Gastroesophageal sphincter (tissue), 4 donors: Measurements from ENCODE around the gene NAB1. TPM values are rescaled to one million over a fixed set of nuclear protein-coding genes. Genes with fewer than 3 reads are reported as not detected.

Experiments
- ATAC-seq: fragments of 150-250 bp; one replicate; pipeline ENCODE4 v1.9.1; 2016; ENCODE audit warnings: mild to moderate bottlenecking, moderate library complexity
- H3K27ac ChIP-seq, 4 donors: fragments of 200-600 bp; sonication (generic) in 3 of 4; 1 replicate in 3 of 4; 2 replicates in 1 of 4; pipeline ENCODE4 v1.5.1; 2016 to 2019
- H3K27me3 ChIP-seq: fragments of 200-600 bp; sonication (generic); one replicate; pipeline ENCODE4 v1.5.1; 2019
- H3K36me3 ChIP-seq, 2 donors: fragments of 200-600 bp; sonication (generic); one replicate each; pipeline ENCODE4 v1.5.1; 2019; ENCODE audit warnings: control low read depth in 1 of 2
- H3K4me1 ChIP-seq, 3 donors: fragments of 200-600 bp; sonication (generic); 1 replicate in 2 of 3; 2 replicates in 1 of 3; pipeline ENCODE4 v1.5.1; 2016 to 2019; ENCODE audit warnings: control low read depth in 2 of 3
- H3K4me3 ChIP-seq, 2 donors: fragments of 200-600 bp; sonication (generic); one replicate each; pipeline ENCODE4 v1.5.1; 2019; ENCODE audit warnings: mild to moderate bottlenecking in 1 of 2, moderate library complexity in 1 of 2
- H3K9me3 ChIP-seq, 3 donors: fragments of 200-600 bp; sonication (generic); one replicate each; pipeline ENCODE4 v1.5.1; 2017 to 2019; ENCODE audit warnings: control low read depth in 2 of 3
- EP300 ChIP-seq: sonication (generic); formaldehyde crosslinking; IDR thresholded peaks from one replicate; pipeline ENCODE4 v1.6.1; 2017; ENCODE audit warnings: antibody characterized with exemption, mild to moderate bottlenecking
- POLR2A ChIP-seq, 2 donors: fragments of 450-650 bp; IDR thresholded peaks; one replicate each; pipeline ENCODE4 v1.6.1; 2017; ENCODE audit warnings: antibody characterized with exemption in 2 of 2, mild to moderate bottlenecking in 2 of 2, moderate library complexity in 1 of 2
- POLR2AphosphoS5 ChIP-seq: sonication (generic); formaldehyde crosslinking; IDR thresholded peaks from one replicate; pipeline ENCODE4 v1.6.1; 2017; ENCODE audit warnings: antibody characterized with exemption
- WGBS, 2 donors: methylation state at CpG; one replicate each; pipeline ENCODE4 v1.1.5; 2018; ENCODE audit warnings: low coverage in 1 of 2; 5-methylcytosine and 5-hydroxymethylcytosine counted together
- total RNA-seq, 4 donors: library from RNA; depleted of rRNA; stranded (reverse); fragments of >200 nt; gene quantifications; one replicate each; pipeline ENCODE4 v1.1.0, GENCODE V29; 2016
- TF ChIP-seq, protein P1 (sequence below), 4 experiments: fragments of 200-600 bp in 2 of 4; fragments of 450-650 bp in 2 of 4; sonication (generic) in 1 of 4; IDR thresholded peaks; one replicate each; pipeline ENCODE4 v1.5.1; 2017 to 2019; ENCODE audit warnings: antibody characterized with exemption in 4 of 4, mild to moderate bottlenecking in 2 of 4, moderate library complexity in 2 of 4

The NAB1 gene
- total RNA-seq, 4 donors from 2014 or later: 50.9 to 98.5 (median 73.8) TPM

DNA sequence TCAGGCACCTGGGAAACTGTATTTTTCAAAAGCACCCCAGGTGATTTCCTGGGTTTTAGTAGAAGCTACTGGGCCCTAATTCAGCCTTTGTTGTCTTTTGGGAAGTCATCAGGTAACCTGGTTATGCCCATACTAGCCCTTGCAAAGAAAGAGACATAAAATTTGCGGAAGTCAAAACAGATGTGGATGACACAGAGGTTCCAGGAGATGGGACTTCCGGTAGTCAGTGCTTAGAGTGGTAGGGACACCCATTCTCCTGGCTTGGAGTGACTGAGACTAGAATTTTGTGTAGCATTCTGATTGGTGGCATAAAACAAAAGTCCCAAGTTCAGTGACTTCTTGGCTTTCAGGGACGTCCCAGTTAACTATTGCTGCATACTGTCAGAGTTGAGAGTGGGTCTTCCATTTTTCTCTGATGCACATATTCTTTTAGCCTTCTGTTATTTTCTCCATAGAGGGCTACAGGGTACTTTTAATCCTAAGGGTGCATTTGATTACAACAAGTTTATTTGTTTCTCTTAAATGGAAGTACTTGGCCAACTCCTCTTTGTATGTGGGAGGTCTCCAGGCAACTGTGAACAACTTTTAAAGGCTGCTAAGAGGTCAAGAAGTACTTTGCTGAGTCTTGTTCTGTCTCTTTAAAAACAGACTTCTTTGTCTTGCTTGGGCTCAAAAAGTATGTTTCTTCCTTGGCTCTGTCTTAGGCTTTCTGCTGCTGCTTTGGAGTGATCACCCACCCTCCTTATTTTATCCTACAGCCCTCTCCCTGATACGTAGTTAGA lies 8.8 kb downstream of the NAB1 start:
- TF ChIP-seq, protein P1, sequence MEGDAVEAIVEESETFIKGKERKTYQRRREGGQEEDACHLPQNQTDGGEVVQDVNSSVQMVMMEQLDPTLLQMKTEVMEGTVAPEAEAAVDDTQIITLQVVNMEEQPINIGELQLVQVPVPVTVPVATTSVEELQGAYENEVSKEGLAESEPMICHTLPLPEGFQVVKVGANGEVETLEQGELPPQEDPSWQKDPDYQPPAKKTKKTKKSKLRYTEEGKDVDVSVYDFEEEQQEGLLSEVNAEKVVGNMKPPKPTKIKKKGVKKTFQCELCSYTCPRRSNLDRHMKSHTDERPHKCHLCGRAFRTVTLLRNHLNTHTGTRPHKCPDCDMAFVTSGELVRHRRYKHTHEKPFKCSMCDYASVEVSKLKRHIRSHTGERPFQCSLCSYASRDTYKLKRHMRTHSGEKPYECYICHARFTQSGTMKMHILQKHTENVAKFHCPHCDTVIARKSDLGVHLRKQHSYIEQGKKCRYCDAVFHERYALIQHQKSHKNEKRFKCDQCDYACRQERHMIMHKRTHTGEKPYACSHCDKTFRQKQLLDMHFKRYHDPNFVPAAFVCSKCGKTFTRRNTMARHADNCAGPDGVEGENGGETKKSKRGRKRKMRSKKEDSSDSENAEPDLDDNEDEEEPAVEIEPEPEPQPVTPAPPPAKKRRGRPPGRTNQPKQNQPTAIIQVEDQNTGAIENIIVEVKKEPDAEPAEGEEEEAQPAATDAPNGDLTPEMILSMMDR (IDR thresholded peaks at IDR 0.05): no peak
- TF ChIP-seq EP300 (no peak), POLR2AphosphoS5 (no peak), POLR2A (IDR thresholded peaks at IDR 0.05) (no peak)
- Histone ChIP-seq H3K27ac (peak overlapping the region in 3 of 4 donors; percentile 6 to 68 (median 57)), H3K4me1 (peaks cover 22 to 100% (median 29%) of the 10 kb centered on the region in 3 donors), H3K36me3 (peaks cover 0 to 10% of the 10 kb centered on the region in 2 donors), H3K27me3 (no peaks in the 10 kb centered on the region), H3K4me3 (no peak overlapping the region), H3K9me3 (no peaks in the 10 kb centered on the region)
- WGBS, 2 donors: 62 to 63% methylated on average over 2 to 4 of the region's 4 CpGs
- ATAC-seq: no peak

DNA sequence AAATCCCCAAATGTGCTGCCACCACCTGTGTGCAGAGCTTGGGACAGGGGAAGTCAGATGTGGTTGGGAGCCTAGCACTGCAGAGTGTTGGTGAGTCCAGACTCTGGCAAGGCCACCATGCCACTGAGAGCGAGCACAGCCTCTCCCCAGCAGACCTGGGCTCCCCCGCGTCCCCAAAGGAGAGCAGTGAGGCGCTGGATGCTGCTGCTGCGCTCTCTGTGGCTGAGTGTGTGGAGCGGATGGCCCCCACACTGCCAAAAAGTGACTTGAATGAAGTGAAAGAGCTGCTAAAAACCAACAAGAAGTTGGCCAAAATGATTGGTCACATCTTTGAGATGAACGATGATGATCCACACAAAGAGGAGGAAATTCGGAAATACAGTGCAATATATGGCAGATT lies 10.7 kb downstream of the NAB1 start:
- Histone ChIP-seq H3K4me1 (peaks cover 26 to 94% (median 32%) of the 10 kb centered on the region in 3 donors), H3K36me3 (peaks cover 0 to 10% of the 10 kb centered on the region in 2 donors), H3K4me3 (no peak overlapping the region), H3K27me3 (no peaks in the 10 kb centered on the region), H3K27ac (peak overlapping the region in 1 of 4 donors; percentile 68), H3K9me3 (no peaks in the 10 kb centered on the region)
- TF ChIP-seq, protein P1 (IDR thresholded peaks at IDR 0.05): no peak
- TF ChIP-seq EP300 (no peak), POLR2A (IDR thresholded peaks at IDR 0.05) (no peak), POLR2AphosphoS5 (no peak)
- no peak for ATAC-seq
- WGBS, 2 donors: 90% methylated on average over 6 of the region's 8 CpGs; no CpG with 5 or more reads in 1 of the 2 donors

DNA sequence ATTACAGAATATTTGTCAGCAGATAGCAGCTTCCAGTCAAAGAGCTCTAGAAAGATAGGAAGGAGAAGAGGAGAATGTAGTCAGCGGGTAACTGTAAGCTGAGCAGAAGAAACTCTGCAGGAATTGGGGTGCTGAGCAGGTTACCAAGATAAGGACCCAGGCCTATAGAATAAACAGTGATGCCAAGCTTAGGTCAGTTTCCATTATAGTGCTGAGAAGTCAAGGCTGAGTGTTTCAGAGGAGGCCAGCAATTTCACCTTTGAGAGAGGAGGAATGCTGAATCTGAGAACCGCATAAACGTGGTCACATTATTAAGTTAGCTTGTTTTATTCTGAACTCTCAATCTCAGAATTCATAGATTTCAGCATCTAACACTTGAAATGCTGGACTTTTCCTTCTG lies 13.9 kb downstream of the NAB1 start:
- WGBS, 2 donors: 55 to 67% methylated on average over 3 of the region's 3 CpGs
- no peak for ATAC-seq
- Histone ChIP-seq H3K36me3 (peaks cover 0 to 10% of the 10 kb centered on the region in 2 donors), H3K27me3 (no peaks in the 10 kb centered on the region), H3K4me1 (peaks cover 12 to 75% (median 21%) of the 10 kb centered on the region in 3 donors), H3K4me3 (no peak overlapping the region), H3K9me3 (no peaks in the 10 kb centered on the region), H3K27ac (peak overlapping the region in 1 of 4 donors; percentile 38)
- TF ChIP-seq POLR2AphosphoS5 (no peak), POLR2A (IDR thresholded peaks at IDR 0.05) (no peak), EP300 (no peak)
- TF ChIP-seq, protein P1 (IDR thresholded peaks at IDR 0.05): no peak

DNA sequence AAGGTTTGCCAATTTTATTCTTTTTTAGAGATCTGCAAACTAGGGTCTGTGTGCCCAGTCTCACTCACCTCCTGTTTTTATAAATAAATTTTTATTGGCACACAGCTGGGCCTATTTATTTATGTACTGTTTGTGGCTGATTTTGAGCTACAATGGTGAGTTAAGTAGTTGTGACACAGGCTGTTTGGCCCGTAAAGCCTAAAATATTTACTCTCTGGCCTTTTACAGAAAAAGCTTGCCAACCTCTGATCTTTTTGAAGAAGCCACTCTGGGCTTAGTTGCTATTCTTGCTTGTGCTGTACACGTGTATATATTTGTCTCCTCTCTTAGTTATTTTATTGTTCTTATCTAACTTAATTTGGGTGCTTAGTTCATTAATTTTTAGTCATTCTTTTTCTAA lies 14.5 kb downstream of the NAB1 start:
- Histone ChIP-seq H3K4me3 (no peak overlapping the region), H3K27me3 (no peaks in the 10 kb centered on the region), H3K4me1 (peaks cover 7 to 74% (median 15%) of the 10 kb centered on the region in 3 donors), H3K36me3 (peaks cover 0 to 10% of the 10 kb centered on the region in 2 donors), H3K27ac (peak overlapping the region in 2 of 4 donors; percentile 14 to 38), H3K9me3 (no peaks in the 10 kb centered on the region)
- 23 to 24% methylated on average over 2 of the region's 2 CpGs for WGBS, 2 donors
- no peak for ATAC-seq
- TF ChIP-seq EP300 (no peak), POLR2AphosphoS5 (no peak), POLR2A (IDR thresholded peaks at IDR 0.05) (no peak)
- TF ChIP-seq, protein P1 (IDR thresholded peaks at IDR 0.05): no peak

DNA sequence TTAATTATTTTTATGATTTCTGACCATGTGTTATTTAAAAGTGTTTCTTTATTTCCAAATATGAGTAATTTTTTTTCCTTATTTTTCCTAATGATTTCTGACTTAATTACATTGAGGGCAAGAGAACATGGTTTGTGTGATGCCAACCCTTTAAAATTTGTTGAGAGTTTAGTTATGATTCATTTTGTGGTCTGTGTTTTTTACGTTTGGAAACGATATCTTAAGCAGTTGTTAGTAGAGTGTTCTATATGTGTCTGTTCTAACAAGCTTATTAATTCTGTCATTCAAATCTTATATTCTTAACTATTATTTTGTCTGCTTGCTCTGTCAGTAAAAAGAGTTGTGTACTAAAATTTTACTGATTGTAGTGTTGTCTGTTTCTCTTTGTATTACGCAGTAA lies 15.0 kb downstream of the NAB1 start:
- ATAC-seq: no peak
- Histone ChIP-seq H3K27me3 (no peaks in the 10 kb centered on the region), H3K36me3 (peaks cover 0 to 10% of the 10 kb centered on the region in 2 donors), H3K4me1 (peaks cover 7 to 69% (median 11%) of the 10 kb centered on the region in 3 donors), H3K27ac (no peak overlapping the region), H3K4me3 (no peak overlapping the region), H3K9me3 (no peaks in the 10 kb centered on the region)
- 80 to 84% methylated on average over 3 of the region's 3 CpGs for WGBS, 2 donors
- TF ChIP-seq EP300: no peak
